ENCODE data around the gene INPP4B. TPM values are rescaled to one million over a fixed set of nuclear protein-coding genes. Genes with fewer than 3 reads are reported as not detected.
A peak's percentile ranks its signal among the peaks of the same experiment; 100 is the strongest.

INPP4B gene
- total RNA-seq, 1 experiment from 2014 or later, result 41.0 TPM

- BruUV-seq (replicated peaks), result no TSS peak
- peak overlapping the region; percentile 54 for H3K9ac ChIP-seq (ENCODE audit: low read length)
- H3K4me2 ChIP-seq (ENCODE audit: low read length), result peak overlapping the region; percentile 58
These were observed 162.1 kb downstream of the INPP4B start for GRCh38 chr4:142683997-142684396.

GRCh38 chr4:142683503-142683902 is 162.6 kb downstream of the INPP4B start:
- Histone ChIP-seq H3K9ac (ENCODE audit: low read length) (peak overlapping the region; percentile 61), H3K4me1 (ENCODE audit: insufficient read depth, low read length) (peaks cover 17% of the 10 kb centered on the region), H3K4me3 (ENCODE audit: low read length) (no peak overlapping the region), H3K79me2 (ENCODE audit: low read length) (no peaks in the 10 kb centered on the region), H3F3A (ENCODE audit: low read length, unreplicated experiment) (no peaks in the 10 kb centered on the region), H3K9me3 (ENCODE audit: low read length) (no peaks in the 10 kb centered on the region), H3K36me3 (ENCODE audit: low read depth, low read length) (no peaks in the 10 kb centered on the region), H3K4me2 (ENCODE audit: low read length) (peak overlapping the region; percentile 58), H4K20me1 (ENCODE audit: low read length) (no peaks in the 10 kb centered on the region), H3K27me3 (ENCODE audit: low read length) (no peaks in the 10 kb centered on the region), H3K27ac (ENCODE audit: low read length) (peak overlapping the region; percentile 93), H3K9me2 (replicated peaks; ENCODE audit: low read length) (no peaks in the 10 kb centered on the region), H2AFZ (ENCODE audit: low read length) (0 out of 2 replicates have a peak overlapping the region, but pooled peaks have one; percentile 8)
- peak; percentile 96 for ATAC-seq
- ChIA-PET POLR2A (ENCODE audit: unreplicated experiment) (no interaction called here), CTCF (no interaction called here)
- intact Hi-C loops (cut with micrococcal nuclease), result no loop called here
- BruUV-seq (replicated peaks), result no TSS peak
- TF ChIP-seq CTCF (conservative IDR thresholded peaks at IDR 0.05; ENCODE audit: low read depth, low read length) (no peak), EZH2 (IDR thresholded peaks at IDR 0.05; ENCODE audit: low read length, unreplicated experiment) (no peak), EZH2phosphoT487 (IDR thresholded peaks at IDR 0.05; ENCODE audit: borderline replicate concordance, low read length) (no peak)
- DNase-seq, result peak; percentile 96

More at GRCh38 chr4:142683997-142684396, 162.1 kb downstream of the INPP4B start:
- peak; percentile 30 for ATAC-seq
- Histone ChIP-seq H3K36me3 (ENCODE audit: low read depth, low read length) (no peaks in the 10 kb centered on the region), H3K9me2 (replicated peaks; ENCODE audit: low read length) (no peaks in the 10 kb centered on the region), H3K9me3 (ENCODE audit: low read length) (no peaks in the 10 kb centered on the region), H2AFZ (ENCODE audit: low read length) (no peak overlapping the region), H3K27ac (ENCODE audit: low read length) (peak overlapping the region; percentile 93), H3K4me1 (ENCODE audit: insufficient read depth, low read length) (peaks cover 17% of the 10 kb centered on the region), H4K20me1 (ENCODE audit: low read length) (no peaks in the 10 kb centered on the region), H3K27me3 (ENCODE audit: low read length) (no peaks in the 10 kb centered on the region), H3K79me2 (ENCODE audit: low read length) (no peaks in the 10 kb centered on the region), H3K4me3 (ENCODE audit: low read length) (no peak overlapping the region), H3F3A (ENCODE audit: low read length, unreplicated experiment) (no peaks in the 10 kb centered on the region)
- POLR2A ChIA-PET (ENCODE audit: unreplicated experiment), result no interaction called here
- TF ChIP-seq EZH2phosphoT487 (IDR thresholded peaks at IDR 0.05; ENCODE audit: borderline replicate concordance, low read length) (no peak), CTCF (conservative IDR thresholded peaks at IDR 0.05; ENCODE audit: low read depth, low read length) (0 out of 2 replicates have a peak, but pooled peaks have one; percentile 13), EZH2 (IDR thresholded peaks at IDR 0.05; ENCODE audit: low read length, unreplicated experiment) (no peak)
- CTCF ChIA-PET, result no interaction called here
- intact Hi-C loops (cut with micrococcal nuclease), result no loop called here
- DNase-seq, result peak; percentile 33

- no peak for TF ChIP-seq EZH2phosphoT487 (IDR thresholded peaks at IDR 0.05; ENCODE audit: borderline replicate concordance, low read length)
- peak; percentile 66 for TF ChIP-seq CTCF (conservative IDR thresholded peaks at IDR 0.05; ENCODE audit: low read depth, low read length)
- no peaks in the 10 kb centered on the region for H3F3A ChIP-seq (ENCODE audit: low read length, unreplicated experiment)
- H3K4me2 ChIP-seq (ENCODE audit: low read length), result no peak overlapping the region
- CTCF ChIA-PET, result no interaction called here
- intact Hi-C loops (cut with micrococcal nuclease), result no loop called here
- no peaks in the 10 kb centered on the region for H3K79me2 ChIP-seq (ENCODE audit: low read length)
- no peaks in the 10 kb centered on the region for H4K20me1 ChIP-seq (ENCODE audit: low read length)
- H3K4me3 ChIP-seq (ENCODE audit: low read length), result no peak overlapping the region
- no peak overlapping the region for H3K27ac ChIP-seq (ENCODE audit: low read length)
- ATAC-seq, result no peak
- no peaks in the 10 kb centered on the region for H3K9me2 ChIP-seq (replicated peaks; ENCODE audit: low read length)
- H2AFZ ChIP-seq (ENCODE audit: low read length), result no peak overlapping the region
- peaks cover 3% of the 10 kb centered on the region; the same call in 1 of the 2 replicates for H3K36me3 ChIP-seq (ENCODE audit: low read depth, low read length)
- H3K27me3 ChIP-seq (ENCODE audit: low read length), result no peaks in the 10 kb centered on the region
- POLR2A ChIA-PET (ENCODE audit: unreplicated experiment), result no interaction called here
- H3K9me3 ChIP-seq (ENCODE audit: low read length), result 0 out of 2 replicates have a peak, but pooled peaks cover 6% of the 10 kb centered on the region
- no TSS peak for BruUV-seq (replicated peaks)
- H3K9ac ChIP-seq (ENCODE audit: low read length), result no peak overlapping the region
- peak; percentile 35 for DNase-seq
- no peaks in the 10 kb centered on the region for H3K4me1 ChIP-seq (ENCODE audit: insufficient read depth, low read length)
These were observed 174.6 kb downstream of the INPP4B start for GRCh38 chr4:142671516-142671915.

All from PC-3 (cell line).